GM19452 (cell line): ENCODE data around the gene MPL.

Source experiments
- ATAC-seq: cut with Tn5 transposase; IDR thresholded peaks from one replicate; pipeline ENCODE4 v1.9.1; 2021; ENCODE audit not compliant: unreplicated experiment

The MPL gene

GRCh38 chr1:43322506-43322905 is 15.1 kb upstream of the MPL start:
- no peak for ATAC-seq

DNA sequence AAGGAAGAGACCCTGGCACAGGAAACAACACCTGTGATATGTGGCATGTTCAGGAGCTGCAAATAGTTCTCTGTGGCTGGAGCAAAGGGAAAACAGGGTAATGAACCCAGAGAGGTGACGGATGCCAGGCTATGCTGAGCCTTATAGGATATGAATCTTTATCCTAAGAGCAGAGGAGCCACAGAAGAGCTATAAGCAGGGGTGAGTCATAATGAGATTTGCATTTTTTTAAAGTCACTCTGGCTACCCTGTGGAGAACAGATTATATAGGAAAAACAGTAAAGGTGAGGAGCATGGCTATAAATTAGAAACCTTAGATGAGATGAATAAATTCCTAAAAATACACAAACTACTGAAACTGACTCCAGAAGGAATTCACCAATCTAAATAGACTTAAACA is 12.8 kb upstream of the MPL start:
- ATAC-seq: no peak

DNA sequence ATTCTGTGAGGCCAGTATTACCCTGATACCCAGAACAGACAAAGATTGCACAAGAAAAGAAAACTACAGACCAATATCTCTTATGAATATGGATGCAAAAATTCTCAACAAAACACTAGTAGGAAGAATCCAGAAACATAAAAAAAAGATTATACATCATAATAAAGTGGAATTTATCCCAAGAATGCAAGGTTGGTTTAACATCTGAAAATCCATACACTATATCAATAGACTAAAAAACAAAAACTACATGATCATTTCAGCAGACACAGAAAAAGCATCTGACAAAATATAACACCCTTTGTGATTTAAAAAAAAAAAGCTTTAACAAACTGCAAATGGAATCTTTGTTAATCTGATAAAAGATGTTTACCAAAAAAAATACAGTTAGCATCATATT is 12.2 kb upstream of the MPL start:
- no peak for ATAC-seq

DNA sequence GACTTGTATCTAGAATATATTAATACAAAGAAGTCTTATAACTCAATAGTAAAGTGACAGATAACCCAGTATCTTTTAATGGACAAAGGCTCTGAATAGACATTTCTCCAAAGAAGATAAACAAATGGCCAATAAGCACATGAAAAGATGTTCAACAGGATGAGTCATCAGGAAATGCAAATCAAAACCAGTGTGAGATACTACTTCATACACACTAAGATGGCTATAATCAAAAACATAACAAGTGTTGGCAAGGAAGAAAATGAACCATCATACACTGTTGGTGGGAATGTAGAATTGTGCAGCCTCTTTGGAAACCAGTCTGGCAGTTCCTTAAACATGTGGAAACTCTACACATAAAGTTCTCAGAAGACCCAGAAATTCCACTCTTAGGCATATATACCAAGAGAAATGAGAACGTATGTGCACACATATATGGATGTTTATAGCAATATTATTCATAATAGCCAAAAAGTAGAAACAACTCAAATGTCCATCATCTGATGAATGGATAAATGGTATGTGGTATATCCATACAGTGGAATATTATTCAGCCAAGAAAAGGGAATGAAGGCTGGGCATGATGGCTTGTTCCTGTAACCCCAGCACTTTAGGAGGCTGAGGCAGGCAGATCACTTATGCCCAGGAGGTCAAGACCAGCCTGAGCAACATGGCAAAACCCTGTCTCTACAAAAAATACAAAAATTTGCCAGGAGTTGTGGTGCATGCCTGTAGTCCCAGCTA is 9.9 kb upstream of the MPL start:
- ATAC-seq: no peak

GRCh38 chr1:43329995-43330751 is 7.4 kb upstream of the MPL start:
- ATAC-seq: no peak

GRCh38 chr1:43331688-43332087 is 5.9 kb upstream of the MPL start:
- no peak for ATAC-seq

DNA sequence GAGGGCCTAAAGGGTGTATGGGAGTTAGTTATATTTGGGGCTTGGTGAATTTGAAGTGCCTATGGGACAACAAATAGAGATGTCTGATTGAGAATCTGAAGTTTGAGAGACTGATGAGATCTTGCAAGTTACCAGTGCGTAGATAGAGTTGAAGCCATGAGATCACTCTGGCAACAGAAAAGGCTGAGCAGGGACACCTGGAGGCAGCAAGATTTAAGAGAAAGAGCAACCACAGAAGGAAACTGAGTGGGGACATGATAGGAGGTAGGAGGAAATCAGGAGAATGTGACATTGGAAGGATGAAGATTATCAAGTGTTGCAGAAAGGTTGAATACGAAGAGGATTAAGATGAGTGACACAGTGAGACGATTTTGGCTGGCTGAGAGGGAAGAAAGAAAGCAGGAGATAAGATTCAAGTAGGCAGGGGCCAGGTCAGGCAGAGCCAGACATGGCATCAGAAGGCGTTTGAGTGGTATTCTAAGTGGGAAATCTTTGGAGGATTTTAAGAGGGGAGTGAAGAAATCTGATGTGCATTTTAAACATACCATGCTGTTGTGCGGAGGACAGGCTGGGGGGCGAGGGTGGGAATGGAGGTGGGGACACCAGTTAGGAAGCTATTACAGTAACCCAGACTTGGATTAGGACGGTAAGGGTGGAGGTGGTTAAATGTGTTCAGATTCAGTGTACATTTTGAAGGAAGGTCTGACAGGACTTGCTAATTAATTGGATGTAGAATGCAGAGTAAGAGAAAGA is 3.0 kb upstream of the MPL start:
- no peak for ATAC-seq

GRCh38 chr1:43338001-43338400 is 383 bp downstream of the MPL start:
- ATAC-seq: no peak

DNA sequence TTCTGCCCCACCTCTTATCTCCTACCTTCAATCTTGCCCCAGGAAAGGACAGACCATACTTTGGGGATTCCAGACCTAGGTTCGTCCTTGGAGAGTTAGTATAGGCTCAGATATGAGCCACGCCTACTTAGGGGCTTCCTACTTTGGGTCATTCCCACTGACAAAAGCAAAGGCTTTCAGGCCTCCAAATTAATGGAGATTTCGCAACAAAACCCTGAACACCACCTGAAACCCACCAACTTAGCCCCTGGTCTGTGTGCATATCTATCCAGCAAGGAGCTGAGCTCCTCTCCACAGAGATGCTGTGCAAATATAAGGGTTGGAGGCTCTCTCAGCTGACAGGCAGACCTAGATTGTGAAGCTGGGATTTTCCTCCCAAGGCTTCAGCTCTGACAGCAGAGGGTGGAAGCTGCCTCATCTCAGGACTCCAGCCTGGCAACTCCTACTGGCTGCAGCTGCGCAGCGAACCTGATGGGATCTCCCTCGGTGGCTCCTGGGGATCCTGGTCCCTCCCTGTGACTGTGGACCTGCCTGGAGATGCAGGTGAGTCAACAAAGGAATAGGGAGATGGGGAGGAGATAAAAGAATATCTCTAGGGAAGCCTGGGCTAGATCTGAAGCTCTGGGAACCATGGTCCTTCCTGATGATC is 2.1 kb downstream of the MPL start:
- ATAC-seq: no peak

GRCh38 chr1:43340559-43340958 is 2.9 kb downstream of the MPL start:
- no peak for ATAC-seq

GRCh38 chr1:43344267-43344850 is 6.7 kb downstream of the MPL start:
- no peak for ATAC-seq

DNA sequence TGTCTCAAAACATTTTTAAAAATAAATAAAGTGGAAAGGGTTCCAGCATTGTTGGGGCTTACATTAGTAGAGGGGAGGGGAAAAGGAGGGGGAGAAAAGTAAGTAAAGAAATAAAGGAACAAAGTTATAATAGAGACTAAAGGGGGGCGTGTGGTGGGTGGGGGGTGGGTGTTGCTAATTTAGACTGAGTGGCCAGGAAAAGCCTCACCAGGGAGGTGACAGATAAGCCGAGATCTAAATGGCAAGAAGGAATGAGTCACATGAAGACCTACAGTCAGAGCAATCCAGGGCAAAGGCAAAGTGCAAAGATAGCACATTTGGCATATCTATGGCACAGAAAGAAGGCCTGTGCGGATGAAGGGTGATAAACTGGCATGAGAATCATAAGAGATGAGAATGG is 7.5 kb downstream of the MPL start:
- ATAC-seq: no peak

- ATAC-seq: no peak
Observed at GRCh38 chr1:43346636-43347035, 9.0 kb downstream of the MPL start.

- no peak for ATAC-seq
Observed at GRCh38 chr1:43348343-43348808, 10.8 kb downstream of the MPL start.

DNA sequence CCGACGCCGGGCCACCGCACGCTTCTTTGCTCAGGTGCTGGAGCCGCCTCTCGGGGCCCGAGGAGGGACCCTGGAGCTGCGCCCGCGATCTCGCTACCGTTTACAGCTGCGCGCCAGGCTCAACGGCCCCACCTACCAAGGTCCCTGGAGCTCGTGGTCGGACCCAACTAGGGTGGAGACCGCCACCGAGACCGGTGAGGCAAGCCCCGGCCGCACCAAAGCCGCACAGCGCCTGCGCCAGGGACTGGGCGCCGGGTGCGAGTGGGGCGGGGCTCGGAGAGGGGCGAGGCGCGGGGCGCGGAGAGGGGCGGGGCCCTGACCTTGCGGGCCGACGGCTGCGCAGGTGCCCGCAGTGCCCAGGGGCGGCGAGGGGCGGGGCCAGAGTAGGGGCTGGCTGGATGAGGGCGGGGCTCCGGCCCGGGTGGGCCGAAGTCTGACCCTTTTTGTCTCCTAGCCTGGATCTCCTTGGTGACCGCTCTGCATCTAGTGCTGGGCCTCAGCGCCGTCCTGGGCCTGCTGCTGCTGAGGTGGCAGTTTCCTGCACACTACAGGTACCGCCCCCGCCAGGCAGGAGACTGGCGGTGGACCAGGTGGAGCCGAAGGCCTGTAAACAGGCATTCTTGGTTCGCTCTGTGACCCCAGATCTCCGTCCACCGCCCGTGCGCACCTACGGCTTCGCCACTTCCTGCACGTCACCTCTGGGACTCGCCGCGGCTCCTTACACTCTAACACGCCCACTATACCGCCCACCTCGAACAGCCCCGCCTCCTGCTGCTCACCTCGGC is 11.4 kb downstream of the MPL start:
- ATAC-seq: no peak

GRCh38 chr1:43349594-43350306 is 12.1 kb downstream of the MPL start:
- ATAC-seq: no peak

DNA sequence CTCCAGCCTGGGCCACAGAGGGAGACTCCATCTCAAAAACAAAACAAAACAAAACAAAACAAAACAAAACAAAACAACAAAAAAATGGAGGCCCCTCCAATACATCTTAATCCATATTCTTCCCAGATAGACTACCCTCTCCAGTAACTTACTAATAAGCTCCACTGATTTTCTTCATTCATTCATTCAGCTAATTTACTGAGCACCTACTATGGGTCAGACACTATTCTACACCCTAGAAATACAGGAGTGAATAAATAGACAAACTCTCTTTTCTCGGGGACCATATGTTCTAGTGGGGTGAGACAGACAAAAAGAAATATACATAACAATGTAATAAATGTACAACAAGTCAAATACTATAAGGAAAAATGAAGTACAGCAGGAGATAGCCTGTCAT is 13.4 kb downstream of the MPL start:
- no peak for ATAC-seq

DNA sequence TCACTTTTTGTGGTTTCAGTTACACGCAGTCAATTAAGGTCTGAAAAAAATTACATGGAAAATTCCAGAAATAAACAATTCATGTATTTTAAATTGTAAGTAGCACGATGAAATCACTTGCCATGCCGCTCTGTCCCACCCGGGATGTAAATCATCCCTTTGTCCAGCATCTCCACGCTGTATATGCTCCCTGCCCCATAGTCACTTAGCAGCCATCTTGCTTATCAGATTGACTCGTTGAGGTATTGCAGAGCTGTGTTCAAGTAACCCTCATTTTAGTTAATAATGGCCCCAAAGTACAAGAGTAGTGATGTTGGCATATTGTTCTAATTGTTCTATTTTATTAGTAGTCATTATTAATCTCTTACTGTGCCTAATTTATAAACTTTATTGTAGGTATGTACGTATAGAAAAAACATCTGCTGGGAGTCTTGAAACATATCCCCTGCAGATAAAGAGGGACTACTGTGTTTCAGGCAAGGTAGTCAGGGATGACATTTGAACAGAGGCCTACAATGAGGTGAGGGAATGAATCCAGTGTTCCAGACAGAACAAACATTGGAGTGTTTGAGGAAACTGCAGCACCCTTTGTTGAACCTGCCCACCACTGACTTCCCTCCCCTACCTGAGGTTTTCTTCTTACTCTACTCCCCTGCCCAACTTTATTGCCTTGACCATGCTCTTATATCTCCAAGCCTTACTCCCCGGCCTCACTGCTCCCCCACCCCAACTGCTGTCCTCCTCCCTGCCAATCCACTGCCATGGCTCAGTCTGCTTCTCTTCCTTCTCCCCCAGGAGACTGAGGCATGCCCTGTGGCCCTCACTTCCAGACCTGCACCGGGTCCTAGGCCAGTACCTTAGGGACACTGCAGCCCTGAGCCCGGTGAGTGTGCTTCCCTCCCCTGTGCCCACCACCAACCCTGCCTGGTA is 14.1 kb downstream of the MPL start:
- no peak for ATAC-seq

- no peak for ATAC-seq
Observed at GRCh38 chr1:43352351-43352705, 14.7 kb downstream of the MPL start.
